IPS DF 6.9 (cell line): ENCODE results near the gene KIF27.
"Not testable (repeated sequence)": the region's sequence is repeated elsewhere in the genome, so short reads cannot be mapped to it uniquely, and the experiment has no call there.

ENCODE experiments used
- DNase-seq: peaks from one replicate; pipeline ENCODE4 v3.0.0-alpha.2; 2013; ENCODE audit warnings: low read depth, low spot score
- H3K27ac ChIP-seq: one replicate; pipeline ENCODE4 v1.5.1; 2013; ENCODE audit warnings: low read length, control low read depth
- H3K27me3 ChIP-seq: 2 replicates; pipeline ENCODE4 v1.6.1; 2013; ENCODE audit warnings: mild to moderate bottlenecking, low read length; ENCODE audit not compliant: control insufficient read depth, insufficient read depth
- H3K36me3 ChIP-seq: 2 replicates; pipeline ENCODE4 v1.6.1; 2013; ENCODE audit warnings: low read length; ENCODE audit not compliant: control insufficient read depth, insufficient read depth
- H3K4me1 ChIP-seq: 2 replicates; pipeline ENCODE4 v1.6.1; 2013; ENCODE audit warnings: low read length; ENCODE audit not compliant: control insufficient read depth, insufficient read depth
- H3K4me3 ChIP-seq: 2 replicates; pipeline ENCODE4 v1.5.1; 2013; ENCODE audit warnings: mild to moderate bottlenecking, low read length
- H3K9me3 ChIP-seq: 2 replicates; pipeline ENCODE4 v1.6.1; 2013; ENCODE audit warnings: low read length, inconsistent platforms; ENCODE audit not compliant: control insufficient read depth, insufficient read depth
- WGBS: extraction: QIAGEN DNeasy Blood & Tissue Kit; methylation state at CpG from one replicate; pipeline ENCODE4 v1.1.7; 2013; ENCODE audit warnings: mixed read lengths, missing lambda C conversion rate; ENCODE audit not compliant: insufficient read length, insufficient coverage; 5-methylcytosine and 5-hydroxymethylcytosine counted together

KIF27 gene

DNA sequence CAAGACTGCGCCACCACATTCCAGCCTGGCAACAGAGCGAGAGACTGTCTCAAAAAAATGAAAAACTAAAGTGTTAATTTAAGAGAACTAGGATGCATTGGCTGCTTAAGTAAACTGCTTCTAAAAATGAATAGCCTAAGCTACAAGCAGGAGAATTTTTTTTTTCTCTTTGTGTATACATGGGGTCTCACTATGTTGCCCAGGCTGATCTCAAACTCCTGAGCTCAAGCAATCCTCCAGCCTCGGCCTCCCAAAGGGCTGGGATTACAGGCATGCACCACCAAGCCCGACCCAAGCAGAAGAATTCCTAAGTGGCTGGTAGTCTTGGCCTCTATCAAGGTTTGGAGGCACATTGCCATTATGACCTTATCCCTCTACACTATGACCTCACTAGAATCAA, 106.1 kb downstream of the KIF27 start:
- not testable (repeated sequence) for H3K4me1 ChIP-seq, H3K4me3 ChIP-seq, H3K36me3 ChIP-seq, H3K27me3 ChIP-seq, DNase-seq, H3K9me3 ChIP-seq, H3K27ac ChIP-seq
- no CpG with 5 or more reads among the region's 4 CpGs for WGBS

DNA sequence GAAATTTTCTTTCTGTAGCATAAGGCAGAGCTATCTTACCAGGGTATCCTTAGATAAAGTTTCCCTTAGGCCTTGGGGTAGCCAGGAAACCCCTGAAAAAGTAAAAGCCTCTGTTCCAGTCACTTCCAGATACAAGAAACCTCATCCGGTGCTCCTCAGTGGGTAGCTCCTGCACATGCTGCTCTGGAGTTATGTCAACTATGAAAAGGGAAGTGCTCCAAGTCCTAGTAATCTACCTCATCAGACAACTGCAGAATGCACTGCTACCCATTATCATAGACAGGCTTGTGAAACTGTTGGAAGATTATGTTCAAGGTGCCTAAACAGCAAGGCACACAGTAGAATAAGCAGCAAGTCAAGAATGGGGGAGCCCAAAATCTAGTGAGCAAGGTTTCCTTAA, 112.0 kb downstream of the KIF27 start:
- H3K4me1 ChIP-seq, H3K4me3 ChIP-seq, H3K9me3 ChIP-seq, H3K27ac ChIP-seq, DNase-seq, H3K27me3 ChIP-seq, H3K36me3 ChIP-seq: not testable (repeated sequence)
- WGBS, result no CpG with 5 or more reads among the region's 1 CpG

DNA sequence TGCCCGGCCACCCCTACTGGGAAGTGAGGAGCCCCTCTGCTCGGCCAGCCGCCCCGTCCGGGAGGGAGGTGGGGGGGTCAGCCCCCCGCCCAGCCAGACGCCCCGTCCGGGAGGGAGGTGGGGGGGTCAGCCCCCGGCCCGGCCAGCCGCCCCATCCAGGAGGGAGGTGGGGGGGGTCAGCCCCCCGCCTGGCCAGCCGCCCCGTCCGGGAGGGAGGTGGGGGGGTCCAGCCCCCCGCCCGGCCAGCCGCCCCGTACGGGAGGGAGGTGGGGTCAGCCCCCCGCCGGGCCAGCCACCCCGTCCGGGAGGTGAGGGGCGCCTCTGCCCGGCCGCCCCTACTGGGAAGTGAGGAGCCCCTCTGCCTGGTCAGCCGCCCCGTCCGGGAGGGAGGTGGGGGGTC, 116.8 kb downstream of the KIF27 start:
- H3K27ac ChIP-seq, H3K27me3 ChIP-seq, H3K4me3 ChIP-seq, H3K36me3 ChIP-seq, H3K9me3 ChIP-seq, DNase-seq, H3K4me1 ChIP-seq: not testable (repeated sequence)
- WGBS, result no CpG with 5 or more reads among the region's 31 CpGs

DNA sequence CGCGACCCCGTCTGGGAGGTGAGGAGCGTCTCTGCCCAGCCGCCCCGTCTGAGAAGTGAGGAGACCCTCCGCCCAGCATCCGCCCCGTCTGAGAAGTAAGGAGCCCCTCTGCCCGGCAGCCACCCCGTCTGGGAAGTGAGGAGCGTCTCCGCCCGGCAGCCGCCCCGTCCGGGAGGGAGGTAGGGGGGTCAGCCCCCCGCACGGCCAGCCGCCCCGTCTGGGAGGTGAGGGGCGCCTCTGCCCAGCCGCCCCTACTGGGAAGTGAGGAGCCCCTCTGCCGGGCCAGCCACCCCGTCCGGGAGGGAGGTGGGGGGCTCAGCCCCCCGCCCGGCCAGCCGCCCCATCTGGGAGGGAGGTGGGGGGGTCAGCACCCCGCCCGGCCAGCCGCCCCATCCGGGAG, 117.3 kb downstream of the KIF27 start:
- DNase-seq, H3K4me3 ChIP-seq, H3K27ac ChIP-seq, H3K36me3 ChIP-seq, H3K27me3 ChIP-seq, H3K9me3 ChIP-seq, H3K4me1 ChIP-seq: not testable (repeated sequence)
- no CpG with 5 or more reads among the region's 33 CpGs for WGBS

DNA sequence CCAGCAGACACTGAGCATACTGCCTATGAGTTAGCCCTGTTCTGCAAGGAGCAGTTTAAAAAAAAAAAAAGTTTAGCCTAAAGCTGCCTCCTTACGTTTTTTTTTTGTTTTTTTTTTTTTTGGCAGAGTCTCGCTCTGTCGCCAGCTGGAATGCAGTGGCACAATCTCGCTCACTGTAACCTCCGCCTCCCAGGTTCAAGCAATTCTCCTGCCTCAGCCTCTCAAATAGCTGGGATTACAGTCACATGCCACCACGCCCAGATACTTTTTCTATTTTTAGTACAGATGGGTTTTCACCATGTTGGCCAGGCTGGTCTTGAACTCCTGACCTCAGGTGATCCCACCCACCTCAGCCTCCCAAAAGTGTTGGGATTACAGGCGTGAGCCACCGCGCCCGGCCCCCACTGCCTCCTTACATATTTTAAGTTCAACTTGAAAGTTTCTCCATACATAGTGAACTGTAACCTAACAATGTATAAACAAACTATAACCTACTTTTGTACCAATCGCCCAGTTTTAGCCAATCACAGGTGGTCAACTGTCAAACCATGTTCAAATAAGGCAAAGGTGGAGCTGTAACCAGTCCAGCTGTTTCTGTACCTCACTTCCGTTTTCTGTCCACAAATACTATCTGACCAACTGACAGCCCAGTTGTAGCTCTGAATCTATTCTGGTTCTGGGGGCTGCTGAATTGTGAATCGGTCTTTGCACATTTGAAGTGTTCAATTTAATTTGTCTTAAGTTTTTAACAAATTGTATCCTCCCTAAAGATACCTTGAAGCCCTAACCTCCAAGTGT, 120.8 kb downstream of the KIF27 start:
- Histone ChIP-seq H3K9me3 (no peaks in the 10 kb centered on the region), H3K27ac (no peak overlapping the region), H3K27me3 (no peaks in the 10 kb centered on the region), H3K4me3 (no peak overlapping the region), H3K4me1 (no peaks in the 10 kb centered on the region), H3K36me3 (no peaks in the 10 kb centered on the region)
- no peak for DNase-seq
- WGBS, result no CpG with 5 or more reads among the region's 13 CpGs

DNA sequence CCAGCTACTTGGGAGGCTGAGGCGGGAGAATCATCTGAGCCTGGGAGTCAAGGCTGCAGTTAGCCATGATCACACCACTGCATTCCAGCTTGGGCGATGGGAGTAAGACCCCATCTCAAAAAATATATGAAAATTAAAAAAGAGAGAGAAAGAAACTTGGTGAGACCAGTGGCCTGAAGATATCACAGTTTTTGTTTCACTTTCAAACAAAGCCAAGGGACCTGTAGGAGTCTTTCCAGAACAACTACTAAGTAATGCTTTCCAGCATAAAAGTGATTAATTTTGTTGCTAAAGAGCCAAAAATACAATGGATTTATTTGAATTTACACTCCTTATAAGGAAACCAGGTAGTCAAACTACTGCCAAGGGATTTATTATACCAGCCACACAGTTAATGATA, 127.2 kb downstream of the KIF27 start:
- Histone ChIP-seq H3K27me3 (no peaks in the 10 kb centered on the region), H3K9me3 (no peaks in the 10 kb centered on the region), H3K36me3 (no peaks in the 10 kb centered on the region), H3K4me1 (no peaks in the 10 kb centered on the region), H3K4me3 (no peak overlapping the region), H3K27ac (no peak overlapping the region)
- no CpG with 5 or more reads among the region's 2 CpGs for WGBS
- no peak for DNase-seq

DNA sequence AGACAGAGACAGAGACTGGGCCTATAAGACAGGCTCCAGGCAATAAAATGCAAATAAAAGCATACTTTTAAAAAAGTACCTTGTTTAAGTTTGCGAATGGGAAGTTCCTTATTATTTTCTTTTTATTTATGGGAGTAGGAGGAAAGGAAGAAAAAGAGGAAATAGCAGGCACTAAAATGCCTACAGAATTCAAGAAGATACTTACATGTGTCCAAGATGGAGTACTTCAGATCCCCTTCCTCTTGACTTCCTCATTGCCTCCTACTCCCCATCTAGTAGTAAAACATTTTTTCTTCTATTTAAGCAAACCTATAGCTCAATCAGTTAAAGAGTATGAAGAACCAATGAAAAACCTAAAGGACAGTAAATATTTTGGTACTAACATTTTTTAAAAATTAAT, 128.5 kb downstream of the KIF27 start:
- no peaks in the 10 kb centered on the region for H3K9me3 ChIP-seq
- no peak overlapping the region for H3K4me3 ChIP-seq
- H3K4me1 ChIP-seq, result no peaks in the 10 kb centered on the region
- H3K36me3 ChIP-seq, result no peaks in the 10 kb centered on the region
- DNase-seq, result no peak
- no peak overlapping the region for H3K27ac ChIP-seq
- WGBS, result no CpG with 5 or more reads among the region's 1 CpG
- no peaks in the 10 kb centered on the region for H3K27me3 ChIP-seq
